ENCODE measurements around the gene IVNS1ABP. TPM values are rescaled to one million over a fixed set of nuclear protein-coding genes. Genes with fewer than 3 reads are reported as not detected.
A peak's percentile ranks its signal among the peaks of the same experiment; 100 is the strongest.

Gene IVNS1ABP
- total and polyA plus RNA-seq, 2 experiments from 2014 or later: 73.5 to 162 TPM

GRCh38 chr1:185319139-185319475 lies 2.1 kb upstream of the IVNS1ABP start:
- H3K4me2 ChIP-seq: 0 out of 2 replicates have a peak overlapping the region, but pooled peaks have one; percentile 42
- H3K9me2 ChIP-seq (ENCODE audit: insufficient read depth): no peaks in the 10 kb centered on the region
- no peak for ATAC-seq
- DNase-seq (ENCODE audit: low spot score): no peak
- peaks cover 16% of the 10 kb centered on the region for H3K4me1 Mint-ChIP-seq
- H3K79me2 ChIP-seq (replicated peaks; ENCODE audit: insufficient read depth): peaks cover 36% of the 10 kb centered on the region
- H3K27ac Mint-ChIP-seq: no peak overlapping the region
- 0 out of 2 replicates have a peak, but pooled peaks cover 6% of the 10 kb centered on the region for H3F3A ChIP-seq (replicated peaks; ENCODE audit: low read depth)
- peaks cover 18% of the 10 kb centered on the region for H3K9me3 Mint-ChIP-seq
- H3K27me3 Mint-ChIP-seq (ENCODE audit: insufficient read depth, low read depth, poor library complexity): peaks cover 10% of the 10 kb centered on the region
- no peak overlapping the region for H3K4me3 ChIP-seq
- no peak overlapping the region for H2AFZ ChIP-seq
- H3K4me3 Mint-ChIP-seq: no peak overlapping the region
- no peaks in the 10 kb centered on the region for H3K27me3 ChIP-seq (ENCODE audit: insufficient read depth)
- H4K20me1 ChIP-seq (replicated peaks; ENCODE audit: insufficient read depth): peaks cover 5% of the 10 kb centered on the region; the same call in 1 of the 2 replicates
- H3K36me3 ChIP-seq (ENCODE audit: insufficient read depth): no peaks in the 10 kb centered on the region; the same call in 1 of the 2 replicates
- peaks cover 16% of the 10 kb centered on the region for H3K4me1 ChIP-seq (ENCODE audit: insufficient read depth)
- H3K27ac ChIP-seq (ENCODE audit: low read depth): no peak overlapping the region
- peaks cover 35% of the 10 kb centered on the region for H3K36me3 Mint-ChIP-seq (ENCODE audit: low read depth)
- no peak for TF ChIP-seq EZH2 (IDR thresholded peaks at IDR 0.05; ENCODE audit: low read depth, unreplicated experiment)
- TF ChIP-seq NANOG (IDR thresholded peaks at IDR 0.05; ENCODE audit: borderline replicate concordance): no peak
- no peak for TF ChIP-seq EZH2phosphoT487 (IDR thresholded peaks at IDR 0.05; ENCODE audit: unreplicated experiment)
- TF ChIP-seq, protein P1, sequence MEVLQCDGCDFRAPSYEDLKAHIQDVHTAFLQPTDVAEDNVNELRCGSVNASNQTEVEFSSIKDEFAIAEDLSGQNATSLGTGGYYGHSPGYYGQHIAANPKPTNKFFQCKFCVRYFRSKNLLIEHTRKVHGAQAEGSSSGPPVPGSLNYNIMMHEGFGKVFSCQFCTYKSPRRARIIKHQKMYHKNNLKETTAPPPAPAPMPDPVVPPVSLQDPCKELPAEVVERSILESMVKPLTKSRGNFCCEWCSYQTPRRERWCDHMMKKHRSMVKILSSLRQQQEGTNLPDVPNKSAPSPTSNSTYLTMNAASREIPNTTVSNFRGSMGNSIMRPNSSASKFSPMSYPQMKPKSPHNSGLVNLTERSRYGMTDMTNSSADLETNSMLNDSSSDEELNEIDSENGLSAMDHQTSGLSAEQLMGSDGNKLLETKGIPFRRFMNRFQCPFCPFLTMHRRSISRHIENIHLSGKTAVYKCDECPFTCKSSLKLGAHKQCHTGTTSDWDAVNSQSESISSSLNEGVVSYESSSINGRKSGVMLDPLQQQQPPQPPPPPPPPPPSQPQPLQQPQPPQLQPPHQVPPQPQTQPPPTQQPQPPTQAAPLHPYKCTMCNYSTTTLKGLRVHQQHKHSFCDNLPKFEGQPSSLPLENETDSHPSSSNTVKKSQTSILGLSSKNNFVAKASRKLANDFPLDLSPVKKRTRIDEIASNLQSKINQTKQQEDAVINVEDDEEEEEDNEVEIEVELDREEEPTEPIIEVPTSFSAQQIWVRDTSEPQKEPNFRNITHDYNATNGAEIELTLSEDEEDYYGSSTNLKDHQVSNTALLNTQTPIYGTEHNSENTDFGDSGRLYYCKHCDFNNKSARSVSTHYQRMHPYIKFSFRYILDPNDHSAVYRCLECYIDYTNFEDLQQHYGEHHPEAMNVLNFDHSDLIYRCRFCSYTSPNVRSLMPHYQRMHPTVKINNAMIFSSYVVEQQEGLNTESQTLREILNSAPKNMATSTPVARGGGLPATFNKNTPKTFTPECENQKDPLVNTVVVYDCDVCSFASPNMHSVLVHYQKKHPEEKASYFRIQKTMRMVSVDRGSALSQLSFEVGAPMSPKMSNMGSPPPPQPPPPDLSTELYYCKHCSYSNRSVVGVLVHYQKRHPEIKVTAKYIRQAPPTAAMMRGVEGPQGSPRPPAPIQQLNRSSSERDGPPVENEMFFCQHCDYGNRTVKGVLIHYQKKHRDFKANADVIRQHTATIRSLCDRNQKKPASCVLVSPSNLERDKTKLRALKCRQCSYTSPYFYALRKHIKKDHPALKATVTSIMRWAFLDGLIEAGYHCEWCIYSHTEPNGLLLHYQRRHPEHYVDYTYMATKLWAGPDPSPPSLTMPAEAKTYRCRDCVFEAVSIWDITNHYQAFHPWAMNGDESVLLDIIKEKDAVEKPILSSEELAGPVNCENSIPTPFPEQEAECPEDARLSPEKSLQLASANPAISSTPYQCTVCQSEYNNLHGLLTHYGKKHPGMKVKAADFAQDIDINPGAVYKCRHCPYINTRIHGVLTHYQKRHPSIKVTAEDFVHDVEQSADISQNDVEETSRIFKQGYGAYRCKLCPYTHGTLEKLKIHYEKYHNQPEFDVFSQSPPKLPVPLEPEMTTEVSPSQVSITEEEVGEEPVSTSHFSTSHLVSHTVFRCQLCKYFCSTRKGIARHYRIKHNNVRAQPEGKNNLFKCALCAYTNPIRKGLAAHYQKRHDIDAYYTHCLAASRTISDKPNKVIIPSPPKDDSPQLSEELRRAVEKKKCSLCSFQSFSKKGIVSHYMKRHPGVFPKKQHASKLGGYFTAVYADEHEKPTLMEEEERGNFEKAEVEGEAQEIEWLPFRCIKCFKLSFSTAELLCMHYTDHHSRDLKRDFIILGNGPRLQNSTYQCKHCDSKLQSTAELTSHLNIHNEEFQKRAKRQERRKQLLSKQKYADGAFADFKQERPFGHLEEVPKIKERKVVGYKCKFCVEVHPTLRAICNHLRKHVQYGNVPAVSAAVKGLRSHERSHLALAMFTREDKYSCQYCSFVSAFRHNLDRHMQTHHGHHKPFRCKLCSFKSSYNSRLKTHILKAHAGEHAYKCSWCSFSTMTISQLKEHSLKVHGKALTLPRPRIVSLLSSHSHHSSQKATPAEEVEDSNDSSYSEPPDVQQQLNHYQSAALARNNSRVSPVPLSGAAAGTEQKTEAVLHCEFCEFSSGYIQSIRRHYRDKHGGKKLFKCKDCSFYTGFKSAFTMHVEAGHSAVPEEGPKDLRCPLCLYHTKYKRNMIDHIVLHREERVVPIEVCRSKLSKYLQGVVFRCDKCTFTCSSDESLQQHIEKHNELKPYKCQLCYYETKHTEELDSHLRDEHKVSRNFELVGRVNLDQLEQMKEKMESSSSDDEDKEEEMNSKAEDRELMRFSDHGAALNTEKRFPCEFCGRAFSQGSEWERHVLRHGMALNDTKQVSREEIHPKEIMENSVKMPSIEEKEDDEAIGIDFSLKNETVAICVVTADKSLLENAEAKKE (CRISPR knock-in tag; IDR thresholded peaks at IDR 0.05): no peak
- TF ChIP-seq POLR2AphosphoS5 (IDR thresholded peaks at IDR 0.05; ENCODE audit: low read depth): no peak
- TF ChIP-seq CTCF (conservative IDR thresholded peaks at IDR 0.05; ENCODE audit: low read depth in 2 of 2): no peak
- no peak for TF ChIP-seq CREB1 (CRISPR knock-in tag; IDR thresholded peaks at IDR 0.05; ENCODE audit: low read depth)
- no peak for TF ChIP-seq STAT1 (IDR thresholded peaks at IDR 0.05; ENCODE audit: unreplicated experiment)
- TF ChIP-seq, protein P2, sequence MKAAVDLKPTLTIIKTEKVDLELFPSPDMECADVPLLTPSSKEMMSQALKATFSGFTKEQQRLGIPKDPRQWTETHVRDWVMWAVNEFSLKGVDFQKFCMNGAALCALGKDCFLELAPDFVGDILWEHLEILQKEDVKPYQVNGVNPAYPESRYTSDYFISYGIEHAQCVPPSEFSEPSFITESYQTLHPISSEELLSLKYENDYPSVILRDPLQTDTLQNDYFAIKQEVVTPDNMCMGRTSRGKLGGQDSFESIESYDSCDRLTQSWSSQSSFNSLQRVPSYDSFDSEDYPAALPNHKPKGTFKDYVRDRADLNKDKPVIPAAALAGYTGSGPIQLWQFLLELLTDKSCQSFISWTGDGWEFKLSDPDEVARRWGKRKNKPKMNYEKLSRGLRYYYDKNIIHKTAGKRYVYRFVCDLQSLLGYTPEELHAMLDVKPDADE (IDR thresholded peaks at IDR 0.05): no peak
- TF ChIP-seq, protein P3, sequence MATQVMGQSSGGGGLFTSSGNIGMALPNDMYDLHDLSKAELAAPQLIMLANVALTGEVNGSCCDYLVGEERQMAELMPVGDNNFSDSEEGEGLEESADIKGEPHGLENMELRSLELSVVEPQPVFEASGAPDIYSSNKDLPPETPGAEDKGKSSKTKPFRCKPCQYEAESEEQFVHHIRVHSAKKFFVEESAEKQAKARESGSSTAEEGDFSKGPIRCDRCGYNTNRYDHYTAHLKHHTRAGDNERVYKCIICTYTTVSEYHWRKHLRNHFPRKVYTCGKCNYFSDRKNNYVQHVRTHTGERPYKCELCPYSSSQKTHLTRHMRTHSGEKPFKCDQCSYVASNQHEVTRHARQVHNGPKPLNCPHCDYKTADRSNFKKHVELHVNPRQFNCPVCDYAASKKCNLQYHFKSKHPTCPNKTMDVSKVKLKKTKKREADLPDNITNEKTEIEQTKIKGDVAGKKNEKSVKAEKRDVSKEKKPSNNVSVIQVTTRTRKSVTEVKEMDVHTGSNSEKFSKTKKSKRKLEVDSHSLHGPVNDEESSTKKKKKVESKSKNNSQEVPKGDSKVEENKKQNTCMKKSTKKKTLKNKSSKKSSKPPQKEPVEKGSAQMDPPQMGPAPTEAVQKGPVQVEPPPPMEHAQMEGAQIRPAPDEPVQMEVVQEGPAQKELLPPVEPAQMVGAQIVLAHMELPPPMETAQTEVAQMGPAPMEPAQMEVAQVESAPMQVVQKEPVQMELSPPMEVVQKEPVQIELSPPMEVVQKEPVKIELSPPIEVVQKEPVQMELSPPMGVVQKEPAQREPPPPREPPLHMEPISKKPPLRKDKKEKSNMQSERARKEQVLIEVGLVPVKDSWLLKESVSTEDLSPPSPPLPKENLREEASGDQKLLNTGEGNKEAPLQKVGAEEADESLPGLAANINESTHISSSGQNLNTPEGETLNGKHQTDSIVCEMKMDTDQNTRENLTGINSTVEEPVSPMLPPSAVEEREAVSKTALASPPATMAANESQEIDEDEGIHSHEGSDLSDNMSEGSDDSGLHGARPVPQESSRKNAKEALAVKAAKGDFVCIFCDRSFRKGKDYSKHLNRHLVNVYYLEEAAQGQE (IDR thresholded peaks at IDR 0.05; ENCODE audit: unreplicated experiment): no peak
- no peak for TF ChIP-seq JUNB (IDR thresholded peaks at IDR 0.05; ENCODE audit: unreplicated experiment)
- no peak for TF ChIP-seq ZNF331 (CRISPR knock-in tag; IDR thresholded peaks at IDR 0.05; ENCODE audit: low read depth)
- no peak for TF ChIP-seq ZNF114 (CRISPR knock-in tag; IDR thresholded peaks at IDR 0.05)
